ENCODE measurements around the gene PIR.

DNA sequence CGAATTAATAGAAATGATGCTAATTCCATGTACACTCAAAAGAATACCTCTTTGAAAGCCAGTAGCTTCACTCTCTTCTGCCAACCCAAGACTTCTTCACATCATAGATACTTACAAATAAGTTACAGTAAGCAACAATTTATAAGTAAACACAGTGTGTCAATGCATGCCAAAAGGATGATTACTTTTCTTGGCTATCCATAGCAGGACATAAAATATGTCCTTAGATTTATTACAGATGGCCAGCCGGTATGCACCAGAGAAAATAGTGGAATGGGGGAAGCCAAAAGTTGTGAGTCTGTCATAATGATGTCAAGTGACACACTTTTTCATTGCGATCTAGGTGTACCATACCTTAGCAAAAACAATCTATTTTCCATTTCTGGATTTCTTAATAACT, 6.8 kb upstream of the PIR start:
- TF ChIP-seq, protein P1, sequence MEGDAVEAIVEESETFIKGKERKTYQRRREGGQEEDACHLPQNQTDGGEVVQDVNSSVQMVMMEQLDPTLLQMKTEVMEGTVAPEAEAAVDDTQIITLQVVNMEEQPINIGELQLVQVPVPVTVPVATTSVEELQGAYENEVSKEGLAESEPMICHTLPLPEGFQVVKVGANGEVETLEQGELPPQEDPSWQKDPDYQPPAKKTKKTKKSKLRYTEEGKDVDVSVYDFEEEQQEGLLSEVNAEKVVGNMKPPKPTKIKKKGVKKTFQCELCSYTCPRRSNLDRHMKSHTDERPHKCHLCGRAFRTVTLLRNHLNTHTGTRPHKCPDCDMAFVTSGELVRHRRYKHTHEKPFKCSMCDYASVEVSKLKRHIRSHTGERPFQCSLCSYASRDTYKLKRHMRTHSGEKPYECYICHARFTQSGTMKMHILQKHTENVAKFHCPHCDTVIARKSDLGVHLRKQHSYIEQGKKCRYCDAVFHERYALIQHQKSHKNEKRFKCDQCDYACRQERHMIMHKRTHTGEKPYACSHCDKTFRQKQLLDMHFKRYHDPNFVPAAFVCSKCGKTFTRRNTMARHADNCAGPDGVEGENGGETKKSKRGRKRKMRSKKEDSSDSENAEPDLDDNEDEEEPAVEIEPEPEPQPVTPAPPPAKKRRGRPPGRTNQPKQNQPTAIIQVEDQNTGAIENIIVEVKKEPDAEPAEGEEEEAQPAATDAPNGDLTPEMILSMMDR (IDR thresholded peaks at IDR 0.05): no peak
- TF ChIP-seq ZFX (IDR thresholded peaks at IDR 0.05; ENCODE audit: borderline replicate concordance): no peak

All from 22Rv1 (cell line).